ENCODE data around the gene PEF1. TPM values are rescaled to one million over a fixed set of nuclear protein-coding genes. Genes with fewer than 3 reads are reported as not detected.

PEF1 gene
- total RNA-seq, 1 donor from 2014 or later, result 44.9 TPM

GRCh38 chr1:31666263-31666963 lies 21.7 kb upstream of the PEF1 start:
- H3K4me3 ChIP-seq (ENCODE audit: low read length in 3 of 3), result no peak overlapping the region
- H3K36me3 ChIP-seq (ENCODE audit: control insufficient read depth in 3 of 3, insufficient read depth in 3 of 3, low read length in 3 of 3), result peaks cover 0 to 2% (median 0%) of the 10 kb centered on the region in 3 donors
- H3K9ac ChIP-seq (ENCODE audit: low read depth in 1 of 3, low read length in 3 of 3), result peak overlapping the region in 1 of 3 donors; percentile 40
- H3K27ac ChIP-seq (ENCODE audit: low read depth, low read length), result no peak overlapping the region
- H3K9me3 ChIP-seq (ENCODE audit: control insufficient read depth in 3 of 3, low read length in 3 of 3), result no peaks in the 10 kb centered on the region
- H3K27me3 ChIP-seq (ENCODE audit: control insufficient read depth in 3 of 3, insufficient read depth in 3 of 3, low read length in 3 of 3), result no peaks in the 10 kb centered on the region
- H3K4me1 ChIP-seq (ENCODE audit: control insufficient read depth in 3 of 3, insufficient read depth in 3 of 3, low read length in 3 of 3), result peaks cover 31 to 33% (median 33%) of the 10 kb centered on the region in 3 donors

DNA sequence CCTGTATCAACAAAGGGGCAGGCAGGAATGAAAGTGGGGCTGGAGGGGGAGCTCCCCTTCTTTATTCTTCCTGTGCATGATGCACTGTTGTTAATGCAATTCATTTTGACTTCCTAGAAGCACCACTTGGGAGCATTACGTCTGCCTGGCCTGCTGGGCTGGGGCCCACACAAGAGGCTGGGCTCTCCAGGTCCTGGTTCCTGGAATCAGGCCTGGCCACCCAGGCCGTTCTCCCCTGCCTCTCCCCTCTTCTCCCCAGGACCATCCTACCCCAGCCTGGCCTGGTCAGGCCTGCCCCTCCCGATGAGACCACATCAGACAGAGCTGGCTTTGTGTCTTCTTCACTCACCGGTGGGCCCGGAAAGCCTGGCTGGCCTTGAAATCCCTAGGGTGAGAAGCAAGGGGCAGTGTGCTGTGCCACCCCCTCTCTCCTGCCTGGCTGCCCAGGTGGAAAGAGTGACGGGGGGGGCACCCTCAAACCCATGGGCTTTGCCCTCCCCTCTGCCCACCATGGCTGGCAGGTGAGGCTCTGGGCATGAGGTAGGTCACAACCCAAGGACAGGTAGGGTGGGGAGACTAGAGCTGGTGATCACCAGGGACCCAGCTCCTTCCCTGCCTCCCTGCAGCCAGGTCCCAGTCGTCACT lies 20.7 kb upstream of the PEF1 start:
- peak overlapping the region in 1 of 3 donors; percentile 3 for H3K9ac ChIP-seq (ENCODE audit: low read depth in 1 of 3, low read length in 3 of 3)
- peaks cover 21 to 23% (median 22%) of the 10 kb centered on the region in 3 donors for H3K4me1 ChIP-seq (ENCODE audit: control insufficient read depth in 3 of 3, insufficient read depth in 3 of 3, low read length in 3 of 3)
- H3K4me3 ChIP-seq (ENCODE audit: low read length in 3 of 3), result no peak overlapping the region
- H3K27me3 ChIP-seq (ENCODE audit: control insufficient read depth in 3 of 3, insufficient read depth in 3 of 3, low read length in 3 of 3), result no peaks in the 10 kb centered on the region
- H3K27ac ChIP-seq (ENCODE audit: low read depth, low read length), result no peak overlapping the region
- no peaks in the 10 kb centered on the region for H3K9me3 ChIP-seq (ENCODE audit: control insufficient read depth in 3 of 3, low read length in 3 of 3)
- H3K36me3 ChIP-seq (ENCODE audit: control insufficient read depth in 3 of 3, insufficient read depth in 3 of 3, low read length in 3 of 3), result peaks cover 0 to 2% (median 2%) of the 10 kb centered on the region in 3 donors

DNA sequence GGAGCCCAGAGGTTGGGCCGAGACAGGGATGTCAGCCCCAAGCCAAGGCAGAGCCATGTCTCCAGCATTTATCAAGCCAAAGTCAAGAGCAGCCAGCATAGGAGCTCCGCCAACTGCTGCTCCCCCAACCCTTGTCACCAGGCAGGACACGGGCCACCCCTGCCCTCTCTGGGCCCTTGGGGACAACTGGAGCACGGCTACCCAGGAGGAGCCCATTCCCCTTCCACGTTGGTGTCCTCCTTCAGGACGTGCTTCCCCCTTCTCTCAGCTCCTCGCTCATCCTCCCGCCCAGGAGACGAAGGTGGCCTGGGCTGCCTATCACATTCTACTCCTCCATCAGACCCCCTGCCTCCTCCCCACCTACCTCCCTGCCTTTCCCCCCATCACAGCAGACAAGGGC lies 19.9 kb upstream of the PEF1 start:
- no peaks in the 10 kb centered on the region for H3K9me3 ChIP-seq (ENCODE audit: control insufficient read depth in 3 of 3, low read length in 3 of 3)
- no peak overlapping the region for H3K4me3 ChIP-seq (ENCODE audit: low read length in 3 of 3)
- H3K27me3 ChIP-seq (ENCODE audit: control insufficient read depth in 3 of 3, insufficient read depth in 3 of 3, low read length in 3 of 3), result no peaks in the 10 kb centered on the region
- H3K27ac ChIP-seq (ENCODE audit: low read depth, low read length), result no peak overlapping the region
- no peak overlapping the region for H3K9ac ChIP-seq (ENCODE audit: low read depth in 1 of 3, low read length in 3 of 3)
- peaks cover 12 to 15% (median 14%) of the 10 kb centered on the region in 3 donors for H3K4me1 ChIP-seq (ENCODE audit: control insufficient read depth in 3 of 3, insufficient read depth in 3 of 3, low read length in 3 of 3)
- peaks cover 0 to 4% (median 2%) of the 10 kb centered on the region in 3 donors for H3K36me3 ChIP-seq (ENCODE audit: control insufficient read depth in 3 of 3, insufficient read depth in 3 of 3, low read length in 3 of 3)

DNA sequence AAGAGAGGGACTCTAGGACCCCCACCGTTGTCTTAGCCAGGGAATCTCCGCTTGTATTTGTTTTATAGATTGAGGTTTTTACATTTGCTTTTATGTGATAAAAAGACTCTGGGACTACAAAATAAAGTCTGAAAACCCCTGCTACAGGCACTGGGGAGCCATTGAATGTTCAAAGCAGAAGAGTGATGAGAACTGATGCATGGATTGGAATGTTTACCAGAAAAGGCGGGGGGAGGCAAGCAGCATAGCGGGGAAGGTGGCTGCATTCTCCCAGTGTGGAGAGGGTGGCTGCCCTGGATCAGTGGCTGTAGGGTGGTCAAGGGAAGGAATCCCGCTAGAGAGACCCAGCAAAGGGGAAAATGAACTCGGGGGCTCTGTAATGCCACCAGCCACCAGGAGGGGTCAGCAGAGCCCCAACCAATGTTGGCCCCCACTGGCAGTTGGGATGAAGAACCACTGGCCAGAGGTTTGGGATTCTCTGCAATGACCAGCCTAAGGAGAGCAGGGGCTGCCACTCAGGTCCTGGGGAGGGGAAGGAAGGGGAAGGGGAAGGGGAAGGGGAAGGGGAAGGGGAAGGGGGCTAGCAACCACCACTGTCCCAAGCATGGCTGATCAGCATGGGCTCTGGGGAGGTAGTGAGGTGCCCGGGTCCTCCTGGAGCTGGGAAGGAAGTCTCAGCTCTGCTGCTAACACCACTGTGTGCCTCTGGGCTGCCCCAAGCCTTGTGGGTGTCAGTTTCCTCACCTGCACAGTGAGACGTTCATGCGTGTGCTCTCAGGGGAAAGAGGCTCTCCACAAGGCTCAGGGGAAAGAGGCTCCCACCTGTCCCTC lies 19.2 kb upstream of the PEF1 start:
- Histone ChIP-seq H3K4me3 (ENCODE audit: low read length in 3 of 3) (no peak overlapping the region), H3K9me3 (ENCODE audit: control insufficient read depth in 3 of 3, low read length in 3 of 3) (no peaks in the 10 kb centered on the region), H3K4me1 (ENCODE audit: control insufficient read depth in 3 of 3, insufficient read depth in 3 of 3, low read length in 3 of 3) (peaks cover 7 to 10% (median 7%) of the 10 kb centered on the region in 3 donors), H3K27ac (ENCODE audit: low read depth, low read length) (no peak overlapping the region), H3K27me3 (ENCODE audit: control insufficient read depth in 3 of 3, insufficient read depth in 3 of 3, low read length in 3 of 3) (no peaks in the 10 kb centered on the region), H3K36me3 (ENCODE audit: control insufficient read depth in 3 of 3, insufficient read depth in 3 of 3, low read length in 3 of 3) (peaks cover 0 to 8% (median 2%) of the 10 kb centered on the region in 3 donors), H3K9ac (ENCODE audit: low read depth in 1 of 3, low read length in 3 of 3) (no peak overlapping the region)

- Histone ChIP-seq H3K4me3 (ENCODE audit: low read length in 3 of 3) (no peak overlapping the region), H3K9me3 (ENCODE audit: control insufficient read depth in 3 of 3, low read length in 3 of 3) (no peaks in the 10 kb centered on the region), H3K4me1 (ENCODE audit: control insufficient read depth in 3 of 3, insufficient read depth in 3 of 3, low read length in 3 of 3) (peaks cover 6 to 10% (median 7%) of the 10 kb centered on the region in 3 donors), H3K27ac (ENCODE audit: low read depth, low read length) (no peak overlapping the region), H3K27me3 (ENCODE audit: control insufficient read depth in 3 of 3, insufficient read depth in 3 of 3, low read length in 3 of 3) (no peaks in the 10 kb centered on the region), H3K36me3 (ENCODE audit: control insufficient read depth in 3 of 3, insufficient read depth in 3 of 3, low read length in 3 of 3) (peaks cover 0 to 17% (median 2%) of the 10 kb centered on the region in 3 donors), H3K9ac (ENCODE audit: low read depth in 1 of 3, low read length in 3 of 3) (no peak overlapping the region)
These were observed 17.8 kb upstream of the PEF1 start for GRCh38 chr1:31662463-31662862.

- H3K27me3 ChIP-seq (ENCODE audit: control insufficient read depth in 3 of 3, insufficient read depth in 3 of 3, low read length in 3 of 3), result no peaks in the 10 kb centered on the region
- no peak overlapping the region for H3K27ac ChIP-seq (ENCODE audit: low read depth, low read length)
- peaks cover 0 to 17% (median 2%) of the 10 kb centered on the region in 3 donors for H3K36me3 ChIP-seq (ENCODE audit: control insufficient read depth in 3 of 3, insufficient read depth in 3 of 3, low read length in 3 of 3)
- no peaks in the 10 kb centered on the region for H3K9me3 ChIP-seq (ENCODE audit: control insufficient read depth in 3 of 3, low read length in 3 of 3)
- no peak overlapping the region for H3K4me3 ChIP-seq (ENCODE audit: low read length in 3 of 3)
- no peak overlapping the region for H3K9ac ChIP-seq (ENCODE audit: low read depth in 1 of 3, low read length in 3 of 3)
- H3K4me1 ChIP-seq (ENCODE audit: control insufficient read depth in 3 of 3, insufficient read depth in 3 of 3, low read length in 3 of 3), result peaks cover 6 to 9% (median 7%) of the 10 kb centered on the region in 3 donors
These were observed 17.2 kb upstream of the PEF1 start for GRCh38 chr1:31661856-31662255.

DNA sequence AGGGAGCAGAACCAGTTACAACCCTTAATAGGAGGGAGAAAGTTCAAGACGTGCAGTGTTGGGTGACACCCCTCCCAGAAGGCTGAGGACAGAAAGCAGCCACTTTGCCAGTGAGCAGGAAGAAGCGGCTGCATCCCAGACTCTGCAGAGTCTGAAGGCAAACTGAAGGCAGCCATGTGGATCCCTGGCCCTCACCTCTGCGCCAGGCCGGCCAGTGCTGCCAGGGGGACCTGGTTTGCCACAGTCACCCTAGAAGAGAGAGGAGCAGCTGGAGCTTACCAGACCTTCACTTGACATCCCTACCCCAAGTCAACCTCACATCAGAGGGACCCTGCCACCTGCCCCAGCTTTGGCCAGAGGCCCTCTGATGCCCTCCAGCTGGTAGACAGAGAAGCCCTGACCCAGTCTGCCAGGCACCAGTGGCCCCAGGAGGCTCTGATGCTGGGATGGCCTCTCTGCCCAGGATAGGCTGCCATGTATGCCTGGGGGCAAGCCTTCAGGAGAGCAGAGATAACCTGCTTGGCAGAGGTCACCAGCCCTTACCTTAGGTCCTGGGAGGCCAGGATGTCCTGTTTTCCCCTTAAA lies 16.3 kb upstream of the PEF1 start:
- H3K4me1 ChIP-seq (ENCODE audit: control insufficient read depth in 3 of 3, insufficient read depth in 3 of 3, low read length in 3 of 3), result peaks cover 0 to 2% (median 0%) of the 10 kb centered on the region in 3 donors
- no peaks in the 10 kb centered on the region for H3K9me3 ChIP-seq (ENCODE audit: control insufficient read depth in 3 of 3, low read length in 3 of 3)
- peak overlapping the region; percentile 30 for H3K27ac ChIP-seq (ENCODE audit: low read depth, low read length)
- H3K9ac ChIP-seq (ENCODE audit: low read depth in 1 of 3, low read length in 3 of 3), result peak overlapping the region in 1 of 3 donors; percentile 32
- H3K4me3 ChIP-seq (ENCODE audit: low read length in 3 of 3), result no peak overlapping the region
- no peaks in the 10 kb centered on the region for H3K27me3 ChIP-seq (ENCODE audit: control insufficient read depth in 3 of 3, insufficient read depth in 3 of 3, low read length in 3 of 3)
- peaks cover 0 to 19% (median 2%) of the 10 kb centered on the region in 3 donors for H3K36me3 ChIP-seq (ENCODE audit: control insufficient read depth in 3 of 3, insufficient read depth in 3 of 3, low read length in 3 of 3)

DNA sequence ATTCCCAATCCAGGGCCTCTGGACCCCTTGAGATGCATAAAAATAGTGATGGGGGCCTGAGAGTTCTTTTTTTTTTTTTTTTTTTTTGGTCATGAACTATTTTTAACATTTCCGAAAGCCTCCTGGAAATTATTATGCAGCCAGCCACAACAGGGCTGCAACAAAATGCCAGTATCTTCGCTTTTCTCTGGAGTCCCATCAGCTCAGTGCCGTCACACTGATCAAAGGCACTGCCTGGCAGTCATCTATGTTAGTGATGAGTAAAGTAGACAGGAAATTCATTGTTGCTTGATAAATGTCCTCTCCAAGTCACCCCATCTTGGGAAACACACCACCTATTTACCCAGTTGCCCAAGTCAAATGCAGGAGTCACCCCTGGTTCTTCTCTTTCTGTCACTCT lies 15.2 kb upstream of the PEF1 start:
- no peak overlapping the region for H3K9ac ChIP-seq (ENCODE audit: low read depth in 1 of 3, low read length in 3 of 3)
- H3K27ac ChIP-seq (ENCODE audit: low read depth, low read length), result no peak overlapping the region
- peaks cover 0 to 2% (median 0%) of the 10 kb centered on the region in 3 donors for H3K4me1 ChIP-seq (ENCODE audit: control insufficient read depth in 3 of 3, insufficient read depth in 3 of 3, low read length in 3 of 3)
- H3K27me3 ChIP-seq (ENCODE audit: control insufficient read depth in 3 of 3, insufficient read depth in 3 of 3, low read length in 3 of 3), result no peaks in the 10 kb centered on the region
- peaks cover 0 to 22% (median under 1%) of the 10 kb centered on the region in 3 donors for H3K36me3 ChIP-seq (ENCODE audit: control insufficient read depth in 3 of 3, insufficient read depth in 3 of 3, low read length in 3 of 3)
- H3K4me3 ChIP-seq (ENCODE audit: low read length in 3 of 3), result no peak overlapping the region
- no peaks in the 10 kb centered on the region for H3K9me3 ChIP-seq (ENCODE audit: control insufficient read depth in 3 of 3, low read length in 3 of 3)

DNA sequence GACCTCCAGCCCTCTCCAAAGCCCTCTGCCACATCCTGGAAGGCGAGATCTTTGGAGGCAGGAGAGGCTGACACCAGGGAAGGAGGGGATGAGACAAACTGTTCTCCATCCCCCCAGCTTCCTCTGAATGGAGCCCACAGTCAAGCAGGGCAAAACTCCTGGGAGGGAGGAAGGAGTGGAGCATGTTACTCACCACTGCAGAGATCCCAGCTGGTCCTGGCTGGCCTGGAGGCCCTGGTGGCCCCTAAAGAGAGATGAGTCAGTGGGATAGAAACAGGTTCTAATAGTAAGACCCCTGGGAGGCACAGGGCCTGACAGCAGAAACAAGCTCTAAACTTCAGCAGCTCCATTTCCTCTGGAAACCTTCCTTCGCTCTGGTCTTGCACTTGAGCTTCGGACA lies 14.0 kb upstream of the PEF1 start:
- Histone ChIP-seq H3K9me3 (ENCODE audit: control insufficient read depth in 3 of 3, low read length in 3 of 3) (no peaks in the 10 kb centered on the region), H3K4me3 (ENCODE audit: low read length in 3 of 3) (no peak overlapping the region), H3K9ac (ENCODE audit: low read depth in 1 of 3, low read length in 3 of 3) (no peak overlapping the region), H3K27me3 (ENCODE audit: control insufficient read depth in 3 of 3, insufficient read depth in 3 of 3, low read length in 3 of 3) (no peaks in the 10 kb centered on the region), H3K4me1 (ENCODE audit: control insufficient read depth in 3 of 3, insufficient read depth in 3 of 3, low read length in 3 of 3) (peaks cover 0 to 2% (median 0%) of the 10 kb centered on the region in 3 donors), H3K36me3 (ENCODE audit: control insufficient read depth in 3 of 3, insufficient read depth in 3 of 3, low read length in 3 of 3) (peaks cover 0 to 24% (median 0%) of the 10 kb centered on the region in 3 donors), H3K27ac (ENCODE audit: low read depth, low read length) (no peak overlapping the region)
